HCEC 1CT (cell line): ENCODE data around the gene ATXN7.

Experiments
- DNase-seq: peaks from one replicate; pipeline ENCODE4 v3.0.0-alpha.2; 2017

Gene ATXN7

DNA sequence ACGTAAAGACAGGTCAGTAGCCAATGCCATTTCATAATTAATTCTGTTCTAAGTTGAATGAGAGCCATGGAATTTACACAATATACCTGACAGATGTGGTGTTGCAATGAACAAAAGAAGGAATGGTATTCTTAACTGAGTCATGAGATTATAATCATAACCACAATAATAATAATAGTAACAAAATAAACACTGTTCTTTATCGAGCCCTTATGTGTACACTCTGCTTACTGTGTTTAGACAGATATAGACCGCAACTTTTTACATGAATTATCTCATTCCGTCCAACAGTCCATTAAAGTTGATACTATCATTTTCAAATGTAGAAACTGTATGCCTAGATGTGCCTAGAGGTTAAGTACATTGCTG is 76.7 kb downstream of the ATXN7 start:
- peak; percentile 76 for DNase-seq

DNA sequence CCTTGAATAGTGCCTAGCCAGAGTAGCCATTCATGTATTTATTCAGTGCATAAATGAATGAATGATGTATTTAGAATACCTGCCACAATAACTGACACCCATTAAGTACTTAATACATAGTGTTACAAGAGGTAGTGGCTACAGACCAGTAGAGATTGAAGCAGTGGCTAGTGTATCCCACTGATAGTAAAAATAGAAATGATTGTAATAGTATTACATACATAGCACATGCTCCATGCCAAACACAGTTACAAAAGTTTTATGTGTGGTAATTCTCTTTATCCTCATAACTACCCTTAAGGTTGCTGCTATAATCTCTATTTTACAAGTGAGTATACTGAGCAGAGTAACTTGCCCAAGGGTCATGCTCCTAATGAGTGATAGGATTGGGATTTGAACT is 78.9 kb downstream of the ATXN7 start:
- no peak for DNase-seq

DNA sequence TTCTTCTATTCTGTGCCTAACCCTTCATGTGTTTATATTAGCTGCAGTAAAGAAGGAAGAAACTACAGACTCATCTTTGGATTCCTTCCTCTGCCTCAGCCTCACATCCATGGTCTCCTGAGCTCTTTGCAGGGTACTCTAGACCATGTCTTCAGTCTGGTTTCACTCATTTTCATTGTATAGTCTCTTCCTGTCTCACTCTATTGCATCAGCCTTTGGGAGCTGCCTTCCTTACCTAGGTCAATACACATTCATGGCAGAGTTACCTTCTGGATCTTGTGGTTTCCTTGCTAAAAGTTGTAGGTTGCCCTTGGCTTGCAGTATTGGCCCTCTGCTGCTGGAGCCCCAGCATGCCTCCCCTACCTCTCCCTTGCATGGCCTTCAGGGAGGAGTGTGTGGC is 80.0 kb downstream of the ATXN7 start:
- no peak for DNase-seq

DNA sequence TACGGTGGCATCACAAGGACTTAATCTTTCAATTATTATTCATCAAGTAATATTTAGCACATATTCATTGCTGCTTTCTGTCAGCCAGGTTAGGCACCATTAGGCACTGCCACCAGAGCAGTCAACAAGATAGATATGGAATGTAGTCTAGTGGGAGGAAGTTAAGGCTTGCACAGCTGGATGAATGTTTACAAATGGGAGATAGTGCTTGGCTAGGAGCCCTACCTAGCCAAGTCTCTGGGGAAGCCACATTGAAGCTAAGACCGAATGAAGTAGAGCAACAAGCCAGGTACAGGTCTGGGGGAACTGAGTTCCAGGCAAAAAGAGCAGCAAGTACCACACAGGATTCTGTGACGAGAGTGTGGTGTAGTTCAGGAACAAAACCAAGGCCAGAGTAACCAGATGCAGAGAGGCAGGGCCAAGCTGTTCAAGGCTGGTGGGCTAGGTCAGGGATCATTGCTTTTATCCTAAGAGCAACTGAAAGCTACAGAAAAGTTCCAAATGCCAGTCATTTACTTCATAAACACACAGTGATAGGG is 82.0 kb downstream of the ATXN7 start:
- DNase-seq: no peak

DNA sequence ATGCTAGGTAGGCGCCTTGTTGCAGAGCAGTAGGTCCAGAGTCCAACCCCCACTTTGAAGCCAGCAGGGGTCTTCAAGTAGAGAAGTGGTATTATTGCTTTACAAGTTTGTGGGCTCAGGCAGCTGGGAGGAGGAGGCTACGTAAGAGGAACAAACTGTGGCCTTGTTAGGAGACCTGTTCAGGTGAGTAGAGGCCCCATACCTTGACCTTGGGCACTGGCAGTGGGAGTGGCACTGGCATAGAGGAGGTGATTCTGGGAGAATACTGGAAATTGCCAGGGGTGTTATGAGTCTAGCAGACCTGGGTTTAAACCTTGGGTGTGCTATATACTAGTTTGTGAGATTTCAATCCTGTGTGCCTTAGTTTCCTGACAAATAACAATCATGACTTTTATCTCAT is 83.1 kb downstream of the ATXN7 start:
- no peak for DNase-seq

DNA sequence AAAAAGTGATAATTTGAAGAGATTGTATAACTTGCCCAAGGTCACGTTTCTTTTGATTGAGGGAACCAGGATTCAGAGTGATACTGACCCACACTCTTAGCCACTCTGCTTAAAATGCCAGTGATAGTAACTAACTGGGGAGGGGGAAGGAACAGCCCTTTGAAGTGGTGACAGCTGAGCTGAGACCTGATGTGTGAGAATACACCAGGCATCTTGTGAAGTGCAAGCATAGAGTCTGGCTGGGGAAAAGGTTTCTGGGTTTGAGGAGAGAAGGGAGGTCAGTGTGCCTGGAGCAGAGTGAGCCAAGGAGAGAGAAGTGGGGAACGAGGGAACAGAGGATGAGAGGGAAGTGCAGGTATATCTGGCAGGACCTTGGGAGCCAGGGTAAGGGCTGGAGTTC is 83.9 kb downstream of the ATXN7 start:
- DNase-seq: no peak

DNA sequence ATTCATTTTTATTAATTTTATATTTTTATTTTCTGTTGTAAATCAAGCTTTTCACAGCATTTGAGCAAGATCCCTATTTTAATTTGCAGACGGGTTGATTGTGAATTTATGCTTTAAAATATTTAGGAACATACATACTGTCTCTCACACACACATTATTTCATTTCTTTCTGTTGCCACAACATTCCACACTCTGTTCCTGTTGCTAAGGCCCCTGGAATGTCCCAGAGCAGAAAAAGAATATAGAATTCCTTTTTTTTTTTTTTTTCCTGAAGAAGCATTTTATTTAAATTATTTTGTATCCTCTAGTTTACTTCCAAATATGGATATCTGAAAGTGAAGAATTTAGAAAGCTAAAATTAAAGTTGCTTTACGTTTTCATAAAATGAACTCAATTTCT is 85.3 kb downstream of the ATXN7 start:
- peak; percentile 68 for DNase-seq

DNA sequence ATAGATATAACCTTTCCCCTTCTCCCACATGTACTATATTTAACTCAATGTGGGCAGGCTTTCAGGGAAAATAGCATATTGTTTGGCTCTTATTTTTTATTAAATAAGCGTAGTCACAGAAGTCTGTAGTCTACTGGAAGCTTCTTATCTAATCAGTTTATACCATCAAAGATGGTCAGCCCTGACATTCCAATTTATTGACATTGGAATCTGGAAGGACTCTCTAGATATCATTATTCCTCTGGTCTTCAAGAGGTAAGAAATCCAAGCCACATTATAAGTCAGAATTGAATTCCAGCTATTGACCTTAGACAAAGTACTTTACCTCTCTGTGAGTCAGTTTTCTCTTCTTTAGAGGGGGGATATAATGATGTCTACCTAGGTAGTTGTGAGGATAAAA is 87.0 kb downstream of the ATXN7 start:
- DNase-seq: no peak

DNA sequence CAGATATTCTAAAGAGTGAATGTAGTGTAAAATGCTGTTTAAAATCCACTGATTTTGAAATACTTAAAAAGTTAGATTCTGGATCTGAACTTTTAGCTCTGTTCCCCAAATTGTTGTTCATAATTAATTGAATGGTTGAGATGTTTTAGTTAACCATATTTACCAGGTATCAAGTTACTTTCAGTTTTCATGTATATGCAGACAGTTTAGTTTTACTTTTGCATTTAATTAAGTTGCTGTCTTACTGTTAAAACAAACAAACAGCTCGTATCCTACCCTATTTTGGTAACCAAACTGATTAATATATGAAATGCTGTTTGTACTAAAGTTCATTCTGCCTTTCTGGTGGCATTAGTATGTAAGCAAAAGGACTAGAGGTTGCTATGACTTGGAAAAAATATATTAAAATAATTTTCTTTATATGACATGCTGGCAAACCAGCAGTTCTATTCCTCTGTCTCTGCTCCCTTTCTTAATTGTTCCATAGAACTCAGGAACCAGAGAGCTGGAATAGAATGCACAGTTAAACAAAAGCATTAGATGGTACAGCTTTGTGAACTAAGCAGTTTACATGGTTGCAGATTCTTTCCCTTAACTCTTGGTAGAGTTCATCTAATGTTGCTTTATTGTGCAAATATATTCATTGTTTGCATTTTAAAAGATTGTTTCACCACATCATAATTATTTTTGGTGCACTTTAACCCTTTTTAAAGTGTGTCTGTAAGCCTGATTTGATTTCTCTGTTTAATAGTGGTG is 88.0 kb downstream of the ATXN7 start:
- DNase-seq: no peak

DNA sequence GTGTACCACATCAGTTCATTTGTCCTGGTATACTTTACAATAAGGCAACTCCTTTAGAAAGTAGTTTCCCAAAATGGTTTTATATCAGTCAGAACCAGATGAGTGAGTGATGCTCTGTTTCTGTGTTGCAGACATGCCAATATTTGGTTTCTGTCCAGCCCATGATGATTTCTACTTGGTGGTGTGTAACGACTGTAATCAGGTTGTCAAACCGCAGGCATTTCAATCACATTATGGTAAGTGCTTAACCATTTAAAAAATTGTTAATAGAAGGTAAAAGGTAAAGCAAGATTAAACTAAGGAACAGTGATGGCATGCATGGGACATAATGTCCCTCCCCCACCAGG is 88.6 kb downstream of the ATXN7 start:
- no peak for DNase-seq

DNA sequence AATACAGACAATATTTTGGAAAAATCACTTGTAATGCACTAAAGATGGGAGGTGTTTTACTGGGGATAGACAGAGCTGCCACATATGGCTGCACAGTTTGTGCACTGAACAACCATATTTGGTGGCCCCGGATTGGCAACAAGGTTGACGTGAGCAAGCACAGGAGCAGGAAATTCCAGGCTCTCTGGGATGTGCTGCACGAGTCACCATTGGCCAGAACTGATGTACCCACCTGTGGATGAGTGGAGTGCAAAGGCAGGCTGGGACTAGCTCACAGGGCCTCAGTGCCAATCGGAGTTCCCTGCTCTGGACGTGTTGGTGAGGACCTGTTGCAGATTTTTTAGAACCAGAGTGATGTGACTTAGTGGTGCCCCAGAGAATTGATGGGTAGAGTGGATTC is 90.5 kb downstream of the ATXN7 start:
- DNase-seq: no peak

DNA sequence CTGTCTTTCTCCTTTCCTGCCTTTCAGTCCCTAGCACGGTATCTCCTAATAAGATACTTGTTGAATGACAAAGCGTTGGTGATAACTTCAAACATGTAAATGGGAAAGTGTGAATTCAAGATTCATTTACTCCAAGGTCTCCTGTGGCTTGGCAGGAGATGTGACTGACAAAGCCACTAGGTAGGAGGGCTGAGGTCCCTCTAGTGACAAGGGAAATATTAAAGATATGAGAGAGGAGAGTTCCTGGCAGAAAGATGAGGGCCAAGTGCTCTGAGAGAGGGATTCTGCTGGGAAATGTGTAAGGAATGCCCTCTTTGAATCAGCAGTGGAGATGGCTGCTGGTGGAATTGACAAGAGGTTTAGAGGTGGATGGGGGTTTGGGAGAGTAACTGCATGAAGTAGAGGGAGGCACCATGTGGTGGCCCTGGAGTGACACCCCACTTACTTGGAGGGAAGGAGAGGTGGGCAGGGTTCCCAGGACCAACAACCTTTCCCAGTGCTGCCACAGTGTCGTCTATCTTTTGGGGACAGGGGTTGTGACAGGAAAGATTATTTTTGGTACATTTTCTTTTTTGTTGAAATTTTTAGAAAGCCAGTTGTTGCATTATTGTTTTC is 91.5 kb downstream of the ATXN7 start:
- DNase-seq: no peak

DNA sequence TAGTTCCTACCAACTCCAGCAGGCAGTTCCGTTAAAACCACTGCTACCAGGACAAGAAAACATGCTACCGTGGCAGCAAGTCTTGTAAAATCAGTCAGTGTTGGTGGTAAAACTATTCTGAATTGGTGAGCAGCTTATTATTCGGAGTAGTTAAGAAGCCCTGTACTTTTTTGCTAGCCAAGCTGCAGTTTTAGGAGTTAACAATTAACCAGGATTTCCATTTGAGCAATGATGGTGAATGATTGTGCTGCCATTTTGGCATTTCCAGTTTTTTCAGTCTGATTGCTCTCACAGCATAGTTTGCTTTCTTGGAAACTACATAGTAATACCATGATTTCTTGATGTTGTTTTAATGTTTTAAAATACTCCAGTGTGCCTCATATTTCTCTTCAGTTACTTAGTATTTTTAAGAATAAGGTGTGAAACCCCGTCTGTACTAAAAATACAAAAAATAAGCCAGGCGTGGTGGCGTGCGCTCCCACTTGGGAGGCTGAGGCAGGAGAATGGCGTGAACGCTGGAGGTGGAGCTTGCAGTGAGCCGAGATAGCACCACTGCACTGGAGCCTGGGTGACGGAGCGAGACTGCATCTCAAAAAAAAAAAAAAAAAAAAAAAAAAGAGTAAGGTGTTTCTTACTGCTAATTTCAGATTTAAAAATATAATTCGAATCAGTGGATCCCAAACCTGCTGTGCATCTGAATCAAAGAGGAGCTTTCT is 92.3 kb downstream of the ATXN7 start:
- DNase-seq: no peak

DNA sequence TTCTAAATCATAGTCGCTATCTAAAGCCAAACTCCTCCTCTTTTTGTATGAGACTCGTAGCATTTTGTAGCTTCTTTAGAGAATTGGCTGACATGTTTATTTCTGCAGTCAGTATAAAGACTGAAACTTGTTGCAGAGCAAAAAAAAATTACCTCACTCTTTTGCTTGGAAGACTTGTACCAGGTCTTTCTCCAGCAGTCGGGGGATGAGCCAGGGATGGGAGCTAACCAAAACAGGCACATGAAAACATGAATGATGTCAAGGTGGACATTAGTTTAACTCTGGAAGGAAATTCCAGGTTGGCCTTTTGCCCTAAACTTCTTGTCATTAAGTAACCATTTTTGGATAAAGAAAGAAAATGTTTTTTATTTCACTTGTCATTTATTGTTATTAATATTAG is 95.5 kb downstream of the ATXN7 start:
- no peak for DNase-seq

DNA sequence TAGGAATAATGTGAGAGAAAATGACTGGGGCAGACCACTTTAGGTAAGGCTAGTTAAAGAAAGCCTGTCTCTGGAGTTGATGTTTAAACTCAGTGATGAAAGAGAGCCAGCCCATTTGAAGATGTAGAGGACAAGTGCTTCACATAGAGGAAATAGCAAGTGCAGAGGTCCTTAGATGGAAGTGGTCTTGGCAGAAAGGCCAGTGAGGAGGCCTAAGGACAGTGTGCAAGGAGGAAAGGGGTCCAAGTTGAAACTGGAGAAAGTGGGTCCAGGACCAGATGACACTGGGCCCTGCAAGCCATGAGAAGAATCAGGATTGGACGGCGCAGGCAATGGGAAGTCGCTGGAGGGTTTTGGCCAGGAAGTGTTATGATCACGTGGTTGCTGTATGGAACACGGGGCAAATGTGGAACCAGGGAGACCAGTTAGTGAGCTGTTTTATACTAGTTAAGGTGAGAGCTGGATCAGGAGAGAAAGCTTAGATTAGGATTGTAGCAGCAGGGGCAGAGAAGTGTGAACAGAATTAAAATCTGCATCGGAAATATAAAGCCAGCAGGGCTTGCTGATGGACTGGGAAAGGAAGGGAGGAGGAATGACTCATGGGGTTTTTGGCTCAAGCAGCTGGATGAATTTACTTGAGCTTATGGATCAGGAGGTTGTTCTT is 96.5 kb downstream of the ATXN7 start:
- peak; percentile 80 for DNase-seq

DNA sequence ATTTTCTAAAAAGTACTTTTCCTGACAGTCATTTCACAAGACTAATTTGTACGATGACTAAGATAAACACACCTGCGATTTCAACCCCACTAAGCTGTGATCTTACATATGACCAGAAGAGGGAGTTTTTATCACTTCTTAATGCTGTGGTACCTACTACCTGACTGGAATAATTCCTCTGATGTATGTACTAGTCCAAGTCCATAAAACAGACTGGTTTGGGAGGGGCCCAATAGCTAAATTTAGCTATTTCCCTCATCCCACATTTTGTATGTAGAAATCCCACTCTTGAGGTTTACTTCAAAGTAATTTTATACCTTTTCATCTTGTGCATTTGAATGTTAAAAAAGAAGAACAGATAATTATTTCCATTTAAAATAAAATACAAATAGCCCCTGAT is 98.2 kb downstream of the ATXN7 start:
- DNase-seq: peak; percentile 67

DNA sequence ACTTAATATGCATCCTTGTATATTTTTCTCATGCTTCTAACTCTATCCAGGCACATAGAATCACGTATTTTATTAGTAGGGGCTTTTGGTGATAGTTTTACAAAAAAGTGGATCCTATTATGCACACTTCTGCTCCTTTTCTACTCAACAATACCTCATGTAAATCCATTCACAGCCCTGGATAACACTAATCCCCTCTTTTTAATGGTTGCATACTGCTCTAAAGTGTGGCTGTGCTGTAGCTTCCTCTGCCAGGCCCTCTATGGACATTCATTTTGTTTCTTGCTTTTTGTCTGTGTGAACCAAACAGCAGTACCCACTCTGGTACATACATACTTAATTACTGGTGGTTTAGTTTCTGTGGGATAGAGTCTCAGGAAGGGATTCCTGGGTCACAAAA is 99.8 kb downstream of the ATXN7 start:
- no peak for DNase-seq

DNA sequence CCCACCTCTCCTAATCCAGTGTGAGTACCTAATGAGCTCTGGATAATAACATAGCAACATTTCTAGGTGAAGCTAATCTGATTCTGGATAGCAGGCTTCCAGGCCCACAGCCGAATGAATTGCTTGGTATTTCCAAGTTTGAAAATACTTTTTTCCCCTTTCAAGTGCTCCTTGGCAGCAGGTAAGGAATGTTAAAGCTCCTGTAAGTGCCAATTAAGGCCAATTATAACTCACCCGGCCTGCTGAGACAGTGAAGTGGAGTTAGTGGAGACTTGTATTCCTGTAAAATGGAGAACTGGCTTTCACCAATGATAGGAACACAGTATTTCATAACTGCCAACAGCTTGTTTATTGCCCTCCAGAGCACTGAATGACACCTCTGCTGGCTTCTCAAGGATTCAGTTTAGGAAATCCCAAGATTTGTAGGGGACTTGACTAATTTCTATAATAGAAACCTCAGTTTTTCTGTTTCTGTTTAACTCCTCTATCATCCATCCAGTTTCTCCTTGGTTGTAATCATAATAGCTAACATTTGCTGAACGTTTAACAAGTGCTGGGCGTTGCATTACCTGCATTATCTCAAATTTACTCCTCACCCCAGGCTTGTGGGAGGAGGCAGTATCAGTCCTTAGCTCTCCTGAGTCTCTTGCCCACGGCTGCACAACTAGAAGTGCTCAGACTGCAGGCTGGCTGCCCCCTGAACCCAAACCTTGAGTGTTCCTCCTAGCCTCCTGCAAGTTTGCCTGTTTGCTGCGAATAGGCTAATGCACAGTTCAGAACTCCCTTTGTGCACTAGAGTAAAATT is 101.2 kb downstream of the ATXN7 start:
- no peak for DNase-seq

DNA sequence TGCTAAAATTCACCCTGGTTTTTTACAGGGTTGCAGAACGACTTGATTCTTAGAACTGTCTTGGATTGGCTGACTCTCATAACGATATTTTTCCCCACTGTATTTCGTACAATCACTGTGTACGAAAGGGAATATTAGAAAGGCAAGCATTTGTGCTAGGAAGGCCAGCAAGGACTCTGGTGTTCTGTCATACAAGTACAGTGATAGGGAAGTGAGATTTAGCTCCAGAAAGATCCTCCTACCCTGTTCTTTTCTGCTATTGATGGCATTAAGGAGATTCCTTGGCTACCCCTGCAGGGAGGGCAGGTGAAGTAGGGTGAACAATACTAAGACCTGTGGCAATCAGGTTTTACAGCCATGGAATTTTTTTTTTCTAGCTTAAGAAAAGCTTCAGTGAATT is 102.3 kb downstream of the ATXN7 start:
- DNase-seq: no peak

DNA sequence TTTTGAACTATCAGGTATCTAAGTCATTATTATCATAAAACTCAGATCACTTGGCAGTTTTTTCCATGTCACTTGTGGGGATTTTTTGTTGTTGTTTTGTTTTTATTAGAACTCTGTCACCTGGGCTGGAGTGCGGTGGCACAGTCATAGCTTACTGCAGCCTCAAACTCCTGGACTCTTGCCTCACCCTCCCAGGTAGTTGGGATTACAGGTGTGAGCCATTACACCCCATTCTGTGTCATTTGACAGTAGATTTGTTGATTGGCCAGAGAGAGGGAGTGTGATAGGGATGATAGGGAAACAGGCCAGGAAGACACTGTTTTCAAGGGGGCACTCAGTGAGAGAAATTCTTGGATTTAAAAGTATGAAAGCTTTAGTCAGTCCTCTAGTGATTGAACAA is 103.2 kb downstream of the ATXN7 start:
- DNase-seq: no peak

DNA sequence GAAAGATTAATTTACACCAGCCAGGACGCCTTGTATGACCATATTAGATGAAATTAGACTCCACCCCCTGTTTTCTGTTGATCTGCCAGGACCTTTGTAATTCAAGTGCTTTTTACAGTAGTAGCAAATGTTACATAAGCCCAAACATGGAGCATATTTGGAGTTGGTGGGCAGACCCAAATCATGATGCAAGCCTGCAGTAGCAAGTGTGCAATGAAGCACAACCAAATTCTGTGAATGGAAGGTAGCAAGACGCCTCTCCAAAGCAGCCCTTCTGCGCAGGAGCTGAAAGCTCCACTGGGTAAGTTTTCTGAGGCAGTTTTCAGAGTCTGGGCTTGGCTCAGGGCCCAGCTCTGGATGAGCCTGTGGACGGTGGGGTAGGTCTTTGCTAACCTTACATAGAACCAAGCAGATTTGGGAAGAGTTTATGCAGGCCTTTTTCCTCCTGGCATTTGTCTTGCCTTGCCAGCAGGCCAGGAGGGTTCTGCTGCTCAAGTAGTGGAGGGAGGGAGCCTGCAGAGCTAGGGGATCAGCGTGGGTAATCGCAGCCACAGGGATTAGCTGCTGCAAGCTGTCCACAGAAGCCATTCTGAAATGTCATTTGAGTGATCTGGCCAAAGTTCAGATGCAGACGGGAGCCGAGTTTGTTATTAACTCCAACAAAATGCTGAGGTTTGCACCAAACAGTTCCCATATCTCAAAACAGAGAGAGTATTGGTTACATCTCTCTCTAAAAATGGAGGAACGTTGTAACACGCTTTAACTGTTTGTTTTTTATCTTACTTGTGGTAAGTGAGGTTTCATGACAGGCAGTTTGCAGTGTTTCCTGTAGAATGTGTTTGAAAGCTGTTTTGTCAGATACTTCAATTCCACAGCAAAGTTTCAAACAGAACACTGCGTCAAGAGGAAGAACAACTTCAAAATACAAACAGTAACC is 104.3 kb downstream of the ATXN7 start:
- peak; percentile 34 for DNase-seq
